Ovary (tissue), 9 donors: ENCODE data around the gene TRIP6. TPM values are rescaled to one million over a fixed set of nuclear protein-coding genes. Genes with fewer than 3 reads are reported as not detected.

Experiments used
- DNase-seq, 5 donors: peaks; one replicate each; pipeline ENCODE4 v3.0.0-alpha.2; 2019 to 2020
- H3K27ac ChIP-seq, 2 donors: fragments of 200-600 bp; one replicate each; pipeline versions ENCODE4 v1.5.1 to v1.8.0; 2019 to 2022
- H3K27me3 ChIP-seq: fragments of 200-600 bp; one replicate; pipeline ENCODE4 v1.8.0; 2022
- H3K36me3 ChIP-seq: fragments of 200-600 bp; sonication (generic); one replicate; pipeline ENCODE4 v1.5.1; 2019
- H3K4me1 ChIP-seq: one replicate; pipeline ENCODE4 v1.8.1; 2013; ENCODE audit warnings: mild to moderate bottlenecking, moderate library complexity; ENCODE audit not compliant: insufficient read depth
- H3K4me3 ChIP-seq: fragments of 200-600 bp; sonication (generic); one replicate; pipeline ENCODE4 v1.5.1; 2017
- H3K9me3 ChIP-seq, 2 donors: fragments of 200-600 bp in 1 of 2; sonication (generic) in 1 of 2; one replicate each; pipeline versions ENCODE4 v1.5.1 to v1.8.1; 2013 to 2019; ENCODE audit warnings: mild to moderate bottlenecking in 1 of 2, moderate library complexity in 1 of 2
- CTCF ChIP-seq, 3 donors: fragments of 450-650 bp in 2 of 3; fragments of 200-600 bp in 1 of 3; IDR thresholded peaks; one replicate each; pipeline versions ENCODE4 v1.5.1 to v1.8.0; 2016 to 2022; ENCODE audit warnings: antibody characterized with exemption in 3 of 3, mild to moderate bottlenecking in 1 of 3
- EP300 ChIP-seq: sonication (generic); formaldehyde crosslinking; IDR thresholded peaks from one replicate; pipeline ENCODE4 v1.6.1; 2017; ENCODE audit warnings: antibody characterized with exemption
- POLR2A ChIP-seq: fragments of 450-650 bp; IDR thresholded peaks from one replicate; pipeline ENCODE4 v1.6.1; 2017; ENCODE audit warnings: antibody characterized with exemption, mild to moderate bottlenecking, moderate library complexity
- WGBS, 3 donors: extraction: QIAGEN DNeasy Blood & Tissue Kit in 1 of 3; methylation state at CpG; one replicate each; pipeline versions ENCODE4 v1.1.5 to v1.1.7; 2013 to 2017; 5-methylcytosine and 5-hydroxymethylcytosine counted together
- intact Hi-C, 4 donors: fragments of 100-400 bp; cut with DNase I; formaldehyde crosslinking; loops; one replicate each; pipeline versions ENCODE4 v1.11.0 to v1.15.1; 2022 to 2023
- polyA plus RNA-seq, 2 donors: library from polyadenylated mRNA; stranded (reverse); fragments of 200-250 nt in 1 of 2; fragments of 350-450 nt in 1 of 2; fragmentation: Illumina TruSeq in 1 of 2; extraction: RNeasy Lipid Tissue Mini Kit (QIAGEN cat#74804) in 1 of 2; gene quantifications; one replicate each; pipeline ENCODE4 v1.2.3, GENCODE V29; 2013 to 2014
- total RNA-seq, 7 donors: library from RNA; depleted of rRNA in 2 of 7; stranded (reverse); fragments of >200 nt in 2 of 7; fragmentation: NEBNext Ultra II Directional in 3 of 7; extraction: Animal tissue kit (Norgen Biotek cat#: 25700) in 3 of 7; gene quantifications; one replicate each; pipeline versions ENCODE4 v1.1.0 to v1.2.4, GENCODE V29; 2016 to 2023
- donor health status: DM: no; HTN: no; CAD: no; lungs with moderate emphysema.
- donor health status: DM: no; HTN: no; CAD: no.
- donor health status: Bipolar disorder and iron deficiency.
- donor health status: DM: yes; HTN: yes; CAD: no.
- donor health status: DM: no; HTN: no; CAD: no.
- donor health status: DM: yes; HTN: yes; CAD: no.

Gene TRIP6
- total and polyA plus RNA-seq, 9 donors = 17.3 to 98.8 (median 72.5) TPM

GRCh38 chr7:100822236-100823139 is 44.7 kb upstream of the TRIP6 start:
- Histone ChIP-seq H3K4me1 (peaks cover 8% of the 10 kb centered on the region), H3K4me3 (no peak overlapping the region), H3K9me3 (no peaks in the 10 kb centered on the region), H3K36me3 (no peaks in the 10 kb centered on the region), H3K27me3 (no peaks in the 10 kb centered on the region), H3K27ac (peak overlapping the region in 1 of 2 donors; percentile 89)
- TF ChIP-seq EP300 = no peak
- no peak for TF ChIP-seq POLR2A
- no peak for TF ChIP-seq CTCF (IDR thresholded peaks at IDR 0.05)
- peak; percentile 69 to 84 (median 72) for DNase-seq
- intact Hi-C loops = no loop called here
- 67 to 78% (median 77%) methylated on average over 35 to 43 of the region's 43 CpGs for WGBS, 3 donors

- H3K36me3 ChIP-seq = no peaks in the 10 kb centered on the region
These were observed 44.1 kb upstream of the TRIP6 start for GRCh38 chr7:100823140-100823525.

GRCh38 chr7:100823534-100823933 is 43.7 kb upstream of the TRIP6 start:
- Histone ChIP-seq H3K36me3 (no peaks in the 10 kb centered on the region), H3K27ac (peak overlapping the region; percentile 40 to 89), H3K9me3 (no peaks in the 10 kb centered on the region), H3K27me3 (no peaks in the 10 kb centered on the region), H3K4me3 (no peak overlapping the region), H3K4me1 (peaks cover 9% of the 10 kb centered on the region)
- DNase-seq = peak in 2 of 5 donors; percentile 44 to 51
- intact Hi-C loops = no loop called here
- 85 to 87% (median 87%) methylated on average over 31 of the region's 31 CpGs for WGBS, 3 donors
- TF ChIP-seq CTCF (IDR thresholded peaks at IDR 0.05) (no peak), EP300 (no peak), POLR2A (no peak)

More at GRCh38 chr7:100823140-100823525, 44.1 kb upstream of the TRIP6 start:
- intact Hi-C loops = no loop called here
- Histone ChIP-seq H3K4me1 (peaks cover 8% of the 10 kb centered on the region), H3K9me3 (no peaks in the 10 kb centered on the region), H3K27me3 (no peaks in the 10 kb centered on the region), H3K4me3 (no peak overlapping the region), H3K27ac (peak overlapping the region; percentile 40 to 89)
- DNase-seq = peak in 3 of 5 donors; percentile 44 to 68 (median 58)
- TF ChIP-seq POLR2A = no peak
- TF ChIP-seq CTCF (IDR thresholded peaks at IDR 0.05) = no peak
- TF ChIP-seq EP300 = no peak
- WGBS, 3 donors = 39 to 69% (median 55%) methylated on average over 7 of the region's 7 CpGs

GRCh38 chr7:100824499-100825214 is 42.5 kb upstream of the TRIP6 start:
- TF ChIP-seq EP300 (no peak), CTCF (IDR thresholded peaks at IDR 0.05) (no peak), POLR2A (no peak)
- H3K4me1 ChIP-seq = peaks cover 14% of the 10 kb centered on the region
- intact Hi-C loops = no loop called here
- H3K36me3 ChIP-seq = no peaks in the 10 kb centered on the region
- H3K27ac ChIP-seq = peak overlapping the region; percentile 80 to 89
- peak overlapping the region; percentile 84 for H3K4me3 ChIP-seq
- no peaks in the 10 kb centered on the region for H3K9me3 ChIP-seq
- no peaks in the 10 kb centered on the region for H3K27me3 ChIP-seq
- 19 to 29% (median 25%) methylated on average over 18 of the region's 18 CpGs for WGBS, 3 donors
- peak in 3 of 5 donors; percentile 63 to 74 (median 67) for DNase-seq
